Stimulated activated CD8-positive, alpha-beta memory T cell treated with anti-CD3 and anti-CD28 coated beads, Interleukin-4, amount 100 ng/mL, for 1 hour (primary cell): ENCODE measurements around the gene ATP8B4.
"Not testable (repeated sequence)": the region's sequence is repeated elsewhere in the genome, so short reads cannot be mapped to it uniquely, and the experiment has no call there.

Experiments
- DNase-seq, 2 donors: peaks; one replicate each; pipeline ENCODE4 v3.0.0-alpha.2; 2020; ENCODE audit warnings: low read depth in 2 of 2, low spot score in 1 of 2

Gene ATP8B4

GRCh38 chr15:50140983-50141382 is 21.9 kb upstream of the ATP8B4 start:
- no peak for DNase-seq

GRCh38 chr15:50140098-50140497 is 21.1 kb upstream of the ATP8B4 start:
- no peak for DNase-seq

GRCh38 chr15:50138391-50138790 is 19.4 kb upstream of the ATP8B4 start:
- DNase-seq: no peak

GRCh38 chr15:50137893-50138292 is 18.9 kb upstream of the ATP8B4 start:
- DNase-seq: no peak

- DNase-seq: no peak
Observed at GRCh38 chr15:50137330-50137761, 18.3 kb upstream of the ATP8B4 start.

- no peak for DNase-seq
Observed at GRCh38 chr15:50135031-50135551, 16.1 kb upstream of the ATP8B4 start.

- DNase-seq: no peak
Observed at GRCh38 chr15:50134524-50135024, 15.5 kb upstream of the ATP8B4 start.

GRCh38 chr15:50132251-50132984 is 13.4 kb upstream of the ATP8B4 start:
- DNase-seq: not testable (repeated sequence)

- no peak for DNase-seq
Observed at GRCh38 chr15:50131617-50132016, 12.6 kb upstream of the ATP8B4 start.

GRCh38 chr15:50128266-50128665 is 9.2 kb upstream of the ATP8B4 start:
- no peak for DNase-seq

GRCh38 chr15:50127255-50127777 is 8.3 kb upstream of the ATP8B4 start:
- DNase-seq: no peak

GRCh38 chr15:50126072-50126471 is 7.0 kb upstream of the ATP8B4 start:
- DNase-seq: no peak

- DNase-seq: no peak
Observed at GRCh38 chr15:50124631-50125030, 5.6 kb upstream of the ATP8B4 start.

- DNase-seq: no peak
Observed at GRCh38 chr15:50123861-50124557, 5.0 kb upstream of the ATP8B4 start.

- no peak for DNase-seq
Observed at GRCh38 chr15:50120729-50121128, 1.7 kb upstream of the ATP8B4 start.

- DNase-seq: no peak
Observed at GRCh38 chr15:50117431-50118027, 1.5 kb downstream of the ATP8B4 start.

- no peak for DNase-seq
Observed at GRCh38 chr15:50116477-50116876, 2.6 kb downstream of the ATP8B4 start.

GRCh38 chr15:50113992-50114780 is 4.8 kb downstream of the ATP8B4 start:
- DNase-seq: no peak

- DNase-seq: no peak
Observed at GRCh38 chr15:50113187-50113505, 5.9 kb downstream of the ATP8B4 start.

- DNase-seq: no peak
Observed at GRCh38 chr15:50112488-50113186, 6.4 kb downstream of the ATP8B4 start.
